Measurements from ENCODE around the gene DNAJC16.
A peak's percentile ranks its signal among the peaks of the same experiment; 100 is the strongest.
"Not testable (repeated sequence)": the region's sequence is repeated elsewhere in the genome, so short reads cannot be mapped to it uniquely, and the experiment has no call there.

The DNAJC16 gene

GRCh38 chr1:15507278-15507677 is 19.4 kb upstream of the DNAJC16 start:
- no peak for DNase-seq

GRCh38 chr1:15508700-15509487 is 17.8 kb upstream of the DNAJC16 start:
- DNase-seq = no peak

- DNase-seq = no peak
Observed at GRCh38 chr1:15509586-15509985, 17.1 kb upstream of the DNAJC16 start.

GRCh38 chr1:15510611-15511405 is 15.8 kb upstream of the DNAJC16 start:
- DNase-seq = no peak

DNA sequence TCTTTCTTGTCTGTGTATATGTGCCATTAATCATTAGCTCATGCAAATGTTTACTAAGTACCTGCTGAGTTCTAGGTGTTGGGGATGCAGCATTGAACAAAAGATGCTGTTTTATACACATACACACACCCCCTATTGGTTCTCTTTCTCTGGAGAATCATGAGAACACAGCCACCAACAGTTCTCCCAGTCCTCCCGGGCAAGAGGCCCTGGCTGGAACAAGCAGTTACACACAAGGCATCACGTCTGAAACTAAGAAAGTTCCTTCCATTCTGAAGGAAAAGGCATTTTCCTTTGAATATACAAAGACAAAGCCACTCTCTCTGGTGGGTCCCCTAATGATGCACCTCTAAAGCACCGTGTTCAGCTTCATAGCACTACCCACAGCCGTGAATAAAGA is 13.5 kb upstream of the DNAJC16 start:
- DNase-seq = no peak

GRCh38 chr1:15513919-15514318 is 12.7 kb upstream of the DNAJC16 start:
- no peak for DNase-seq

DNA sequence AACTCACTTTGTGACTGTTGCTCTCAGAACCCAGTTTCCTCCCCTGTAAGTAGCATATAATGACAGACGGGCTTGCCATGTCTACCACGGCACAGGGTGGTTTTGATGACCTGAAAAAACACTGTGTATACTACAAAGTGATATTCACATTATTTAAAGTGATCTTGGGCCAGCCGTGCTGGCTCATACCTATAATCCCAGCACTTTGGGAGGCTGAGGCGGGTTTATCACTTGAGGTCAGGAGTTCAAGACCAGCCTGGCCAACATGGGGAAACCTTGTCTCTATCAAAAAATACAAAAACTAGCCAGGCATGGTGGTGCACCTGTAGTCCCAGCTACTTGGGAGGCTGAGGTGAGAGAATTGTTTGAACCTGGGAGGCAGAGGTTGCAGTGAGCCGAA is 12.1 kb upstream of the DNAJC16 start:
- DNase-seq = not testable (repeated sequence)

- no peak for DNase-seq
Observed at GRCh38 chr1:15515022-15515663, 11.5 kb upstream of the DNAJC16 start.

DNA sequence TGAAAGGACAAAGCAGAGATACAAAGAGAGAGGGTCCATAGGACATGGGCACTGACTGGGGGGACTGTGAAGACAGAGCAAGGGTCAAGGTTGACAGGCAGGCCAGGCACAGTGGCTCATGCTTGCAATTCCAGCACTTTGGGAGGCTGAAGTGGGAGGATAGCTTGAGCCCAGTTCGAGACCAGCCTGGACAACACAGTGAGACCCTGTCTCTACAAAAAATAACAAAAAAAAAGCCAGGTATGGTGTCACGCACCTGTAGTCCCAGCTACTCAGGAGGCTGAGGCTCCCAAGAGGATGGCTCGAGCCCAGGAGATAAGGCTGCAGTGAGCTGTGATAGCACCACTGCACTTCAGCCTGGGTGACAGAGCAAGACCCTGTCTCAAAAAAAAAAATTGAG is 7.0 kb upstream of the DNAJC16 start:
- no peak for DNase-seq

DNA sequence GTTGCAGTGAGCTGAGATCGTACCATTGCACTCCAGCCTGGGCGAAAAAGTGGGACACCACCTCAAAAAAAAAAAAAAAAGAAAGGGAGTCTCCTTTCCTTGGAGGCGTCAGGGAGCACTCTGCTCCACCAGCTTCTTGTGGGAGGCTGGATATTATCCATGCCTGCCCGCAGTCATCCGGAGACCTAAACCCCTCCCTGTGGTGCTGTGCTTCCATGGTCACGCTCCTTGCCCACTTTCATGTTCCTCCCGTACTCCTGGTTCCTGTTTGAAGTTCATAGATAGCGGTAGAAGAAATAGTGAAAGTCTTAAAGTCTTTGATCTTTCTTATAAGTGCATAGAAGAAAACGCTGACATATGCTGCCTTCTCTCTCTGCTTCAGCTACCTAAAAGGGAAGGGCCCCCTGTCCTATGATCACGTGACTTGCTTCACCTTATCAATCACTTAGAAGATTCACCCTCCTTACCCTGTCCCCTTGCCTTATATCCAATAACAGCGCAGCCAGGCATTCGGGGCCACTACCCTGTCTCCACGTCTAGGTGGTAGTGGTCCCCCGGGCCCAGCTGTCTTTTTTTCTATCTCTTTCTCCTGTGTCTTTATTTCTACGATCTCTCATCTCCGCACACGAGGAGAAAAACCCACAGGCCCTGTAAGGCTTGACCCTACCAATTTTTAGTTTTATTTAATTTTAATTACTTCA is 5.3 kb upstream of the DNAJC16 start:
- DNase-seq = not testable (repeated sequence)

DNA sequence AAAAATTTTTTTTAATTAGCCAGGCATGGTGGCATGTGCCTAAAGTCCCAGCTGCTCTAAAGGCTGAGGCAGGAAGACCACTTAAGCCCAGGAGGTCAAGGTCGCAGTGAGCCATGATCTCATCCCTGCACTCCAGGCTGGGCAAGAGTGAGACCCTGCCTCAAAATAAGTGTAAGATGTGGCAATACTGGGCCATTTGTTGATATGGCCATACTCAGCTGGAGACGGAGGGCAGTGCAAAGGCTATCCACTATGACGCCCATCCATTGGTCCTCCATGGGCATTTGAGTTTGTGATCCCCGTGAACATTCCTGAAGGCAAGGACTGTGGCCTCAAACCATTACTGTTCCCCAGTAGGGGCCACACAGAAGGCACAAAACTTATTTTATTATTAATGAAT is 4.1 kb upstream of the DNAJC16 start:
- DNase-seq = no peak

GRCh38 chr1:15523104-15524020 is 3.3 kb upstream of the DNAJC16 start:
- DNase-seq = peak; percentile 51 to 64

DNA sequence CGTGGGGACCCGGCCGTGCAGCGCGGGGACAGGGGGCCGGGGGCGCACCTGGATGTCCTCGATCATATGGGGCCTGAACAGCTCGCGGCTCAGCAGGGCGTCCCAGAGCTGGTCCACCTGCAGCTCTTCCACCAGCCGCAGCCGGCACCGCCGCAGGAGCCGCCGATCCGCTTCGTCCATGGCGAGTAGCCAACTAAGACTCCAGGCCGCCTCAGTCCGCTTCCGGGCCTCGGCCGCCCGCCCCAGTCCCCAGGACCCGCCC is 2.7 kb upstream of the DNAJC16 start, which contains the start of gene CASP9:
Gene CASP9 (minus strand): TSS at position 195 of the 262 bp plus-strand sequence. CDS start 15 bp downstream, at position 180.
- DNase-seq = no peak

GRCh38 chr1:15524283-15525049 is 2.2 kb upstream of the DNAJC16 start:
- peak; percentile 99 to 100 for DNase-seq

DNA sequence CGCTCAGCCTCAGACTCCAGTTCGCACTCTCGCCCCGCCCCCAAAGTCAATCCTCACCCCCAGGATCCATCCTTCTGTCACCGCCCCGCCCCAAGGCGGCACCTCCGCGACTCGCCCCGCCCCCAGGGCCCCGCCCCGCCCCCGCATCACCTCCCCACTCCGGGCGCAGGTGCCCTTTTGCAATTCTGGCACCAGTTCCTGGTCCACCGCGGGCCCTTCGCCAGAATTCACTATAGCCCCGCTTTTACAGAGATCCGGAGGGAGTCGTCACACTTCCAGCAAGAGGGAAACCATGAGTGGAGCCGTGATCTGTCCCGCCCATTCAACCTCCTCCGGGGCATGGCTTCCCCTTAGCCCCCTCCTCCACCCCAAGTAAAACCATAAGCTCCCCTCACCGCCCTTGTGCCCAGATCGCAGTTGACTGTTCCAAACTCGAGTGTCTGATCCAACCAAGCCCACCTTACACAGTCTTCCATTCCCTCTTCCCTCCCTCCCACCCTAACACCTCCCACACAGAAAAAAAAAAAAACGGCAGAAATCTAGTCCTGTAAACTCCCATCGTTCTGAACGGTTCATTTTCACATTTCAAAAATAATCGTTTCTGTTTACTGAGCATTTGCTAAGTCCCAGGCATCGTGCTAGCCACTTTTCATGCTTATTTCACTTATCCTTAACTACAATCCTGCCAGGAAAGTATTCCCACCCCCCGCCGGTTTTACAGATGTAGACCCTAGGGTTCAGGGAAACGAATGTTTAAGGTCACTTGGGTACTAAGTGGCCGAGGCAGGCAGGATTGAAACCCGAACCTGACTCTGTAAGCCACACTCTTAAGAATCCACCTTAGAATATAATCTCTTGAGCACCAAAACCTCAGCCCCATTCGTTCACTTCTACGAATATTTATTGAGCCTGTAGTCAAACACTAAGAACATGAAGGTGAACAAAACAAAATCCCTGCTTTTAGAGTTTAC is 1.3 kb upstream of the DNAJC16 start:
- DNase-seq = peak in 1 of 2 experiments; percentile 21

- DNase-seq = no peak
Observed at GRCh38 chr1:15526021-15526489, 593 bp upstream of the DNAJC16 start.

DNA sequence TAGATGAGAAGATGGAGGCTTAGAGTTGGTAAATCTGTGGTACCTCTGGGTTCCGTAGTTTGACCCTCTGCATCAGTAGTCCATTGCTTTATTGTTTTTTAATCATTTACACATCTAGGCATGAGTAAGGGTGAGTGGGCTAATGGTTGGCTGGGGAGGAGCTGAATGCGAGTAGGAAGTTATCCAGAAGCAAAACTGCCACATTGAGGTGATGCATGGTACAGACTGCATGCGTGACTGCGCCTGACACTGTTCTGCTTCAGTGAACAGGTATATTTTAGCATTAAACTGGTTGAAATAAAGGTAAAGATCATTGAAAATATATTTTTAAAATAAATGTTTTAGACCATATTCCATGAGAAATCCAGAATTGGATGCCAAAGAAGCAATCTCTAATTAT is 4.4 kb downstream of the DNAJC16 start:
- no peak for DNase-seq

GRCh38 chr1:15531682-15532081 is 5.0 kb downstream of the DNAJC16 start:
- no peak for DNase-seq

GRCh38 chr1:15538771-15539170 is 12.1 kb downstream of the DNAJC16 start:
- DNase-seq = no peak

DNA sequence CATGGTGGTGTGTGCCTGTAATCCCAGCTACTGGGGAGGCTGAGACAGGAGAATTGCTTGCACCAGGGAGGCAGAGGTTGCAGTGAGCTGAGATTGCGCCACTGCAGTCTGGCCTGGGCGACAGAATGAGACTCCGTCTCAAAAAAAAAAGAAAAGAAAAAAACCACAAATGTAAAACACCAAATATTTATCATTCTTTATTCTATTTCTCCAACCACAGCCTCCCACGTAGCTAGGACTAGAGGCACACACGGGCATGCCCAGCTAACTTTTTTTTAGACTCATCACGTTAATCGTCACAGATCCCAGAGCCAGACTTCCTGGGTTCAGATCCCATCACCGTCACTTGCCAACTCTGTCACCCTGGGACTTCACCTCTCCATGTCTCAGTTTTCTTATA is 13.5 kb downstream of the DNAJC16 start:
- no peak for DNase-seq
